IPS DF 4.7 (cell line): ENCODE data around the gene PRDM2.

Source experiments
- DNase-seq: peaks from one replicate; pipeline ENCODE4 v3.0.0-alpha.2; 2013; ENCODE audit warnings: low spot score; ENCODE audit errors: extremely low read depth

Gene PRDM2

GRCh38 chr1:13838236-13838635 lies 138.2 kb downstream of the PRDM2 start:
- DNase-seq: no peak

DNA sequence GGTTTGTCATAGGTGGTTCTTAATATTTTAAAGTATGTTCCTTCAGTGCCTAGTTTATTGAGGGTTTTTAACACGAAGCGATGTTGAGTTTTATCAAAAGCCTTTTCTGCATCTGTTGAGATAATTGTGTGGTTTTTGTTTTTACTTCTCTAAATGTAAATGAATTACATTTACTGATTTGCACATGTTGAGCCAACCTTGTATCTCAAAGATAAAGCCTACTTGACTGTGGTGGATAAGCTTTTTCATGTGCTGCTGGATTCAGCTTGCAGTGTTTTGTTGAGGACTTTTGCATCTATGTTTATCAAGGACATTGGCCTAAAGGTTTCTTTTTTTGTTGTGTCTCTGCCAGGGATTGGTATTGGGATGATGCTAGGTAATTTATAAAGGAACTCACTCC lies 142.5 kb downstream of the PRDM2 start:
- no peak for DNase-seq

GRCh38 chr1:13851726-13852125 lies 151.7 kb downstream of the PRDM2 start:
- no peak for DNase-seq

DNA sequence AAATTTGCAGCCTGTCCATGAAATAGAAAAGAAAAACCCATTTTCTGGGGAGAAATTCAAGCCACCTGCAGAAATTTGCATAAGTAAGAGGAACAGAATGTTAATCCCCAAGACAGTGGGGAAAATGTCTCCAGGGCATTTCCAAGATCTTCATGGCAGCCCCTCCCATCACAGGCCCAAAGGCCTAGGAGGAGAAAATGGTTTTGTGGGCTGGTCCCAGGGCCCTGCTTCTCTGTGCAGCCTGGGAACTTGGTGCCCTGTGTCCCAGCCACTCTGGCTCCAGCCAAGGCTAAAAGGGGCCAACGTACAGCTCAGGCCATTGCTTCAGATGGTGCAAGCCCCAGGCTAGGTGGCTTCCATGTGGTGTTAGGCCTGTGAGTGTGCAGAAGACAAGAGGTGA lies 155.6 kb downstream of the PRDM2 start:
- DNase-seq: no peak

- no peak for DNase-seq
Observed at GRCh38 chr1:13860031-13860430, 160.0 kb downstream of the PRDM2 start.

GRCh38 chr1:13864760-13865159 lies 164.8 kb downstream of the PRDM2 start:
- no peak for DNase-seq

- DNase-seq: no peak
Observed at GRCh38 chr1:13865851-13866250, 165.9 kb downstream of the PRDM2 start.

DNA sequence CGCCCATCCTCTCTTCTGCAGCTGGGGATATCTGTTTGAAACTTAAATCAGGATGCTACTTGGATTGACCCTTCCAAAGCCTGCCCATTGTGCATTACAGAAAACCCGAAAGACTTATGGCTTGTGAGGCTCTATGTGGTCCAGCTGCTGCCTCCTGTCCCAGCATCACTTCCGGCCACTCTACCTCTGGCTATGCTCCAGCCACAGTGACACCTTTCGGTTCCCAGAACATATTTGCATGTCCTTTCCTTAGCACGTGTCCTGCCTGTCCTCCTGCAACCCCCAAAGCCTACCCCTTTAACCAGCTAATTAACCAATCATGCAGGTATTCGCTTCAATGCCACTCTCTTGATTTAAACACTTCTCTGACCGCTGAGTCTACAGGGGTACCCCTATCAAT lies 167.6 kb downstream of the PRDM2 start:
- DNase-seq: no peak

- DNase-seq: no peak
Observed at GRCh38 chr1:13869172-13869797, 169.3 kb downstream of the PRDM2 start.

GRCh38 chr1:13871413-13871812 lies 171.4 kb downstream of the PRDM2 start:
- no peak for DNase-seq

DNA sequence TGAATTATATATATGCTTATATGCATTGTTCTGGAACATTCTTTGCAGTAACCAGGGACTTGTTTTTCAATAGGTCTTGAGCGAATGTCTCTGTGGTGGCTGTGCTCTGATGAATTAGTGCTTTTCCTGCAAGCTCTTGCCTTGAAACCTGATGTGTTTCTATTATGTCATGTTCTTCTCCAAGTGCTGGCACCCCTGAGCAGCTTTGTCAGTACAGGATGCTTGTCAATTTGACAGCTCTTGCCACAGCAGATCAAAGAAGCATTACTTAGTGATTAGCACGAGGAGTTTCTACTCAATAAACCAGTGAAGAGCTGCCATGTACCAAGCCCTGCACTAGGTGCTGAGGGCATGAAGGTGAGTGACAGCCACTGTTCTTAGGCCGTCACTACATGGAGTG lies 171.9 kb downstream of the PRDM2 start:
- no peak for DNase-seq

DNA sequence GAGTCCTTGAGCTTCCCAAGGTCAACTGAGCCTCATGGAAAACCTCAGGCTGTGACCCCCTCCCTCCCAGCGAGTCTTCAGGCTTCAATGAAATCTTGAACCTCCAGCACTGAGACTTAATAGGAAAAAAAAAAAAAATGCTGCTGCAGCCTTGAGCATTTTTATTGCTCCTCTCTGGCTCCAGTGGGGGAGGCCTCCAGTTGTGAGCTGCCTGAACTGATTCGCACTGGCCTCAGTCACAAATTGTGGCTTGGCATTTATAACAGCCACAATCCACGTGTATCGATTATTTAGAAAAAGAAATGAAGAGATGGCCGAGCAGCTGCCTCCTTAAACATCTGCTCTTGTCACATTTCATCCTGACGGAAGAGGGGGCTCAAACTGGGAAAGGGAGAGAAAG lies 173.0 kb downstream of the PRDM2 start:
- DNase-seq: no peak
